NAMALWA (cell line): ENCODE data around the gene SIGLEC12.

Experiments
- DNase-seq: peaks from one replicate; pipeline ENCODE4 v3.0.0-alpha.2; 2015; ENCODE audit warnings: low spot score

Gene SIGLEC12

DNA sequence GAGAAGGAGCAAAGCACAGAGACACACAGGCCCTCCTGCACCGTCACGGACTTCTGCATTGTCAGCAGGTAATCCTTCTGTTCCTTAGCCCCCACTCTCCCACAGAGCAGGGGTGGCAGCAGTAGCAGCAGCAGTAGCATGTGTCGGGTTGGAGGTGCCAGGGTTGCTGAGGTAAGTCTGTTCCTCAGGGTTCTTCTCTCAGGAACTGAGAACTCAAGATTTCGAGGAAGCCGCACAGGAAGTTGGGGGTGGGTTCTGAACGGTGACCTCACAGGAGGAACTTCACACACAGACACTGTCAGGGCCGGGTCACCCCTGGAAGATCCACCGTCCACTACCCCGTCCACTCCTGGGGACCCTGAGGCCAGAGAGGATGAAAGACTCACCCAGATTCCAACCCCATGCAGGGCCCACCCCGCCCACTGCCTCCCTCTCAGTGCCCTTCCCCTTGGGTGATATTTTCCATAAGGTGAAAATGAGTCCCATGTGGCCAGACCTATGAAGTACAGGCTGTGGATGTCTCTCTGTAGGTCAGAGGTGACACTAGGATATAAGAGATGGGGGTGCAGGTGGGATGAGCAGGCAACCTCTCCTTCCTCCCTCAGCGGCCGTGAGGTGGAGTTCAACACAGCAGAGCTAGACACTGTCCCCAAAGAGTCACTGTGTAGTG, at the start of gene SIGLEC12:
TSS of gene SIGLEC12 (minus strand) at position 207 of the 670 bp plus-strand sequence. CDS start at position 140, 67 bp downstream.
- DNase-seq = no peak

DNA sequence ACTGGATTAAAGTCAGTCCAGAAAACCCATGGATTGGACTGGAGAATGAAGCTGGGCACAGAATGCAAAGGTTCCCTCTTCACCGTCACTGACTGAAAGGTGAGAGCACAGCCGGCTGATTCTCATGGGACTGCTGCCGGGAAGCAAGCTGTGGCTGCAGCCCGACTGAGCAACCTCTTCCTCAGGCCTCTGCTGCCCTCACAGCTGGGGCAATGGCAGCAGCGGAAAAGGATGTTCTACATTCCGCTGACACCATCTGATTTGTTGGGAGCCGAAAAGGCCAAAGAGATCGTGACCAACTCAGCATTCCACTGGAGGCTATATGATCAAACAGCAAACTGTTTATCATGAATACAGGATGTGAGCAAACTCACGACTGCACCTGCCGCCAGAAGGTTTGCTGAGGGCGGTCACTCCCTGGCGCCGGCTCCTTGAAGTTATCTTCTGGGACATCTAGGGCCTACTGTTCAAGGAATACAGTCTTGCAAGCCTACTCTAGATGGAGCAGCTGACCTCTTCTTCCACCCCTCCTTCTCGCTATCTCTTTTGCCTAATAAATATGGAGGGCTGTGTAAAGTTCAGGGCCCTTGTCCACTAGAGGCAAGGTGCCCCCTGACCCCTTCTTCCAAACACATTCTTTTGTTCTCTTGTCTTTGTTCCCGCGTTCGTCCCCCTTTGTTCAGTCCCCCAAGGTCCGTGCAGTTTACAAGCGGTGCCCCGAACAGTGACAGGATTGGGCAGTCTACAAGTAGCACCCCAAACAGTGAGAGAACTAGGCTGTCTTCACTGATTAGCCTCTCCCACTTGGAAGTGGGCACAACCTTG, 49.5 kb upstream of the SIGLEC12 start:
- DNase-seq = no peak

DNA sequence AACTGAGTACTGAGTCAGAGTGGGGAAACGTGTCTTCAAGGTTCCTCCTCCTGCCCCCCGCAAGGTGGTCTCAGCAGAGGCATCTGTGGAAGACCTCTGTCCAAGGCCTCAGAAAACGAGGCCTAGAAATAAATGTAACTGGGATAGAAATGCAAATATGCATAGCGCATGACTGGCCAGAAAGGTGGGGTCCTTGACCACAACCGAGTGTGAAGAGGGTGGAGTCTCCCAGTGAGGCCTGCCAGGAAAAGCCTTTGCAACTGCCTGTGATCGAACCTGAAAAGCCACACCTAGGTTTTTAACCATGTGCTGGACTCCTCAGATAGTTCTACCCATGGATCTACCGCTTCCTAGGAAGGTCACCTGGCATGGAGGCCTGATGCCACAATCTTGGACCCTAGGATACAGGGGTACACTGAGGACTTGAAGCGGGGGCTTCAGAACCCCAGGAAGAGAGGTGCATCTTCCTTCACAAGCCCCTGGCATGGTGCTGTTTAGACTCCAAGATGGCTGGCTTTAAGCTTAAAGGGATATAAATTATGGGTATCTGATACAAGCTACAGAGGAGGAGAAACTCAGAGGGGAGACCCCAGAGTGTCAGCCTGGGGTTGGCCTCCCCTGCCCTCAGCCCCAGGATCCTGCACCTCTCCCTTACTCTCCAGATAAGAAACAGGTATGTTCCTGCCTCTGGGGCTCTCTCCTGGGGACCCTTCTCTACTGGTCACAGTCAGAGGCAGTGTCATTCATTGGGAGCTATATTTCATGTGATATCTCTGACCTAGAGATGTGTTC, 48.1 kb upstream of the SIGLEC12 start:
- DNase-seq = no peak

DNA sequence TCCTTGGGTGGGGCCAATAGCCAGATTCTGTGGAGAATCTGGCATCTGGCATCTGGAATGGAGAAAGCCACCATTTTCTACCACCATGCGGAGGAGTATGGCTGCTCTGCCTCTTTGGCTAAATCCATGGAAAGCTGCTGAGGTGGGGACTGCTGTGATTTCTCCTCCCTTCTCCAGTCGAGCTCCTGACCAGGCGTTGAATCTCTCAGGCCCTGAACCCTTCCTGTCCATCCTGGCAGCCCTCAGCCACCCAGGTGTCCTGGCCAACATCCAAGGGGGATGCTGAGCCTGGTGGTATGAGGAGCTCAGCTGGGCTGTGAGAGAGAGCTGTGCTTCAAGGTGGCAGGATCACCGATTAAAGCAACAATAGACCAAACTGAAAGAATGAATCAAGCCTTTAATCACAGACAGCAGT, 47.3 kb upstream of the SIGLEC12 start:
- DNase-seq = no peak

DNA sequence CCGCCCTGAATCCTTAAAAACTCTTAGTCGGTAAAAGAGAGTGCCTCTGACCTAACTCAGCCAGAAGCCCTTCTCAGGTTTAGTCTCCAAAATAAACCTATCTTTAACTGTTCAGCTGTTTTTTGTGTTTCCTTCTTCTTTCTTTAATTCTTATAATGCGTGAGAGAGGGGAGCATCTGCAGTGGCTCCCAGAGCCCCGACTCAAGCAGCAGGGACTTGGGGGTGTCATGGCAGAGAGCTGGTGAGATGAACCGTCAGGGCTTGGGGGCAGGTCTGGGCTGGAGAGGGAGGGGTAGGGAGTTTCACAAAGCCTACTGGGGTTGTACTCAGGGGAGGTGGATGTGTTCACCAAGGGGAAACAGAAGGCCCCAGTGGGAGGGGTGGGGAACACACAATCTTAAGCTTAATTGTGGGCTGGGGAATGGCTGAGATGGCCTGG, 46.6 kb upstream of the SIGLEC12 start:
- no peak for DNase-seq

DNA sequence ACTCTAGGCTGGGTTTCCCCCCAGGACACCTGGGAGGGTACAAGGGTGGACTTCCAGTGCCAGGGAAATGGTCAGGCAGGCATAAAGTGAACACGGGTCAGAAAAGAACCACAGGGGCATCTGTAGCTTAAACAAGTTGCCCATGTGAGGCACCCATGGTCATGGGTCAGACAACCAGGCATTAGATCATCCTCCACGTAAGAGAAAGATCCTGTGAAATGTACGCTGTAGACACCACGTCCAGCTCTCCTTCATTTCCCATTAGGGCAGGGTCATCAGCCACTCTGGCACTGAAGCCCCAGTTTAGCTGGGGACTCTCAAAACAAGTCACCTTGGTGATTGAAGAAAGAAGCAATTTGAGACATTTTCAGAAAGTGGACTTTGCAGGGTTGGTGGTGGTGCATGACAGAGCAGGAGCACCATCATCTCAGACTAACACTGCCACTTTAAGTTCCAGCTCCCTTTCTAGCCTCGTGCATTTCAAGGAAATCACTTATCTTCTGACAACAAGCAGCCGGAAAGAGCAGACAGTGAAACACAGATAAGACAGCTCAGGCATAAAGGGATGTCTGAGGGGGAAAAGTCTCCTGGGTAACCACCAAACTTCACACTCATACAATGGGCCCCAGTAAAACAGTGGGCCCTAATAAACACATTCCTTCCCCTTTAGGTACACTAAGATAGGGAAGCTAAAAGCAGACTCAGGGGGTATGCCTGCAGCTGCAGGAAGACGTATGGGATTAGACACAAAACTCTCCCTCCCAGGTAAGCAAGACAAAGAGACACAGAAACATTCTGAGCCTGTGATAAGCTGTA, 46.0 kb upstream of the SIGLEC12 start:
- no peak for DNase-seq

DNA sequence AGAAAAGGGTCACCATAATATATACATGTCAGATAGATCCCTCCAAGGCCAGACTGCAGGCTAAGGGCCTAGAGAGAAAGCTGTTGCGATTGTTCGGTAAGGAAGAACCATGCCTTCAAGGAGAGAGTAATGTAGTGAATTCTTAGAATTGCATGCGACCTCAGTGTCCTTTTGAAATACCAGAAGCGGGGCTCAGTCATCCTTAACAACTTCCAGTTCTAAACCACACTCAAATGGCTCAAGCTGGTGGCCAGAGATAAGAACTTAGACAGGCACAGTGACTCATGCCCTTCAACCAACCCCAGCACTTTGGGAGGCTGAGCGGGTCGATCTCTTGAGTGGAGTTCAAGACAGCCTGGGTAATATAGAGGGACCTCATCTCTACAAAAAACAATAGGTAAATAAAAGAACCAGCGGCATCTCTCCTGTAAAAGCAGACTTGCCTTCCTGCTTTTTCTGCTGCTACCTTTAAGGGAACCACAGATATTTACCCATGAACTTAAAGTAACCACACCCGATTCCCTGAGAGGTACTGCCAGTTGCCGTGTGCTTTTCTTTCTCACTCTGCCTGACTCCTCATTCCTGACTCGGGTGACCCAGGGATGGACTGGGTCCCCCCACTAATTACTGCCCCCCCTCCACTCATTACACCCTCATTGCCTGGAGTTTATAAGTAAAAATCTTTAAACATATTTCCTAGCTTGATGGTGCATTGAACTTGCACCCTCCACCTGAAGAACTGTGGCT, 45.2 kb upstream of the SIGLEC12 start:
- DNase-seq = no peak

DNA sequence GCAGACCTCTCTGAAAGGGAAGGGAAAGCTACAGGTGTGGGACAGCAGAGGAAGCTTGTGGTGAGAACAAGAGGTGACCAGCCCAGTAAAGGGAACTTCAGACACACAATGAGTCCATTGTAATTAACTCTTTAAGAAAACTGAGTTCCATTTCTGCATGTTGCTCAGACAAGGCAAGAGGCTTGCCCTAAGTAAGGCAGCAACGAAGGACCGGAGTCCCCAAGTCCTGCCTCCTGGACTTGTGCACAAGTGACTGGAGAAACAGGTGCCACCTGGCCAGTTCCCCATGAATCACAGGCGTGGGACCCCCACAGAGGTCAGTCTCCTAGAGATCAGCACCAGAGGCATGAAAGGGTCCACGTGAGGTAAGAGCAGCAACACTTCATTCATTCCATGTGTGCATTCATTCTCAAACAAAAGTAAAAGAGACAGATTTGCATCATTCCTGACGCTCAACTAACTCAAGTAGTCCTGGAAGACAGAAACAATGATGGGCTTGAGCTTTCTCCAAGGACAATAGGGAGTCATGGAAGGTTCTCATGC, 44.6 kb upstream of the SIGLEC12 start:
- no peak for DNase-seq

DNA sequence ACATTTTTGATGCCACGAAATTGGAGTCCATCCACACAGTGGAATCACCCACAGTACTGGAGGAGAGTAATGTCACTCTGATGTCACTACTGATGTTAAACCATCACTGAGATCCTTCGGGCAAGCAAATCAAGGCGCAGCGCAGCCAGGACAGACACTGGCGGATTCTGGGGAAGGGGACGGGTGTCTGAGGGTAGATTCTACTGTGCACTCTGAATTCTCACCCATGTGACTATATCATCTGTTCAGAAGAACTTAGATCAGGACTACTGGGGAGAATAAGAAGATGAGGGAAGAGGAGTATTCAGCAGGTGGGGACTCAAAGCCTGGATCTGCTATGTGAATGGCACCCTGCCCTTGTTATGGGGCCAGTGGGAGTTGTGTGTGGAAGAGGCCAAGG, 42.4 kb upstream of the SIGLEC12 start:
- no peak for DNase-seq

DNA sequence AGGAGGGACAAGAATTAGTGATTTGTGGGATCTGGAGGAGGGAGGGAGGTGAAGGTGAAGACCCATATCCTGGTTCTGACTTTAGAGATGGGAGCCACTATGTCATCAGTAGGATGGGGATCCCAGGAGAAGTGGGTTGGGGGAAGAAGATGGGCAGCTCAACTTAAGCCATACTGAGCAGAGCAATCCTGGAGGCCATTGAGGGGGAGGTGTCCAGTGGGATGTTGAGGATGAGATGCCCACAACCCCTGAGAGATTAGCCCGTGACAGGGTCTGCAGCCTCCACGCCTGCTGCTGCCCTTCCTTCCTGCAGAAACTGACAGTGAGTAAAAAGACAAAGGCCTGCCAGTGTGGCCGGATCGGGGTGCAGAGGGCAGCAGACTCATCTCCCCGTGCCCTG, 41.1 kb upstream of the SIGLEC12 start:
- no peak for DNase-seq

DNA sequence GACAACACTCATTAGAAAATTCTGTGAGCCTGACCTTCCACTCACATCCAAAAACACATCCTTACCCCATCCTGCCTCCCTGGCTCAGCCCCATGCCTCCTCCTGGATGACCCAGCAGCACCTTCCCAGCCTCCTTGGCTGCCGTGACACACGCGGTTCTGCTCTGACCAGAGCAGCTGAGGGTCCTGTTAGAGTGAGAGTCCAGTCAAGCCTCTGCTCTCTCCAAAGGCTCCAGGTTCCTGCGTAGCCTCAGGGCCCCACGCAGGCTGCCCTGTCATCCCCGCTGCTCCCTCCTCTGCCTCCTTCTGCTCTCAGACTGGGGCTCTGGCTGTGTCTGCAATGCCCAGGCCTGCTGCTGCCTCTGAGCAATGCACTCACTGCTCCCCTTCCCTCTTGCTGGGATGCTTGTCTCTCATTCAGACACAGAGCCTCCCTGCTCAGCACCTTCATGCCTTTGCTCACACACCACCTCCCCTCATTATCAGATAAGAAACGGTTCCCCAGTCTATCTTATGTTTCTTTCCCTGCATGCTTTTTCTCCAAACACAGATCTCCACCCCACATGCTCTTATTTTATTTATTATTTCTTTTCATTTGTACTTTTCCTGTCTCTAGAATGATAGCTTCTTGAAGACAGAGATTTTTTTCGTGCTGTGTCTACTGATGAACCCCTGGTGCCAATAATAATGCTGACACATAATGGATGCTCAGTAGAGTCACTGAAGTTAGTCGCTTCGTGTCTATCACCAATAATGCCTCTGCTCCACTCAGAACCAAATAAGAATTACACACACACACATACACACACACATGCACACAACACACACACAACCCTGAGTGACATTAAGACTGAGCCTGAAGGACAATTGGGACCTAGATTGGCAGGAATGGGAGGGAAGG, 40.1 kb upstream of the SIGLEC12 start:
- DNase-seq = no peak

DNA sequence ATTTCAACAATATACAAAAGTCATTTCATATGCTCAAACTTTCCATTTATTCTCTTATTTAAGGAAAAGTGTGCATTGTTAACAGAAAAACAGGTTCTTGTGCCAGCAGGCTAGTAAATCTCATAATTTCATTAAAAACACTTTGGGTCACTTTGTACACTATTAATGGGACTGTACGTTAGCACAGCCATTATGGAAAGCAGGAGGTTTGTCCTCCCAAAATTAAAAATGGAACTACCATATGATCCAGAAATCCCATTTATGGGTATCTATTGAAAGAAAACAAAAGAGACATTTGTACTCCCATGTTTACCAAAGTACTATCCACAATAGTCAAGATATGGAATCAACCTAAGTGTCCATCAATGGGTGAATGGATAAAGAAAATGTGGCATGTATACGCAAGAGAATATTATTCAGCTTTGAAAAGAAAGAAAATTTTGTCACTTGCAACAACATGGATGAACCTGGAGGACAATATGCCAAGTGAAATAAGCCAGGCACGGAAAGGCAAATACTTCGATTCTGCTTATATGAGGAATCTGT, 38.3 kb upstream of the SIGLEC12 start:
- DNase-seq = no peak

DNA sequence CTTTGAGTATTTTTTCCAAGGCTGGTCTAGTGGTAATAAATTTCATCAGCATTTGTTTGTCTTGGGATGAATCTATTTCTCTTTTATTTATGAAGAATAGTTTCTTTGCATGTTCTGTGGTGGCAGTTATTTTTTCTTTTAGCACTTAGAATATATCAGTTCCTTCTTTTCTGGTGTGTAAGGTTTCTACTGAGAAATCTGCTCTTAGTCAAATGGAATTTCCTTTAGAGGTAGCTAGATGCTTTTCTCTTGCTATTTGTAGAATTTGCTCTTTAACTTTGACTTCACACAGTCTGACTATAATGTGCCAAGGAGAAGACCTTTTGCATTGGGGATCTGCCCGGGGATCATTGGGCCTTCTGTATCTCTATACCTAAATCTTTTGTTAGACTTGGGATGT, 33.9 kb upstream of the SIGLEC12 start:
- DNase-seq = no peak

DNA sequence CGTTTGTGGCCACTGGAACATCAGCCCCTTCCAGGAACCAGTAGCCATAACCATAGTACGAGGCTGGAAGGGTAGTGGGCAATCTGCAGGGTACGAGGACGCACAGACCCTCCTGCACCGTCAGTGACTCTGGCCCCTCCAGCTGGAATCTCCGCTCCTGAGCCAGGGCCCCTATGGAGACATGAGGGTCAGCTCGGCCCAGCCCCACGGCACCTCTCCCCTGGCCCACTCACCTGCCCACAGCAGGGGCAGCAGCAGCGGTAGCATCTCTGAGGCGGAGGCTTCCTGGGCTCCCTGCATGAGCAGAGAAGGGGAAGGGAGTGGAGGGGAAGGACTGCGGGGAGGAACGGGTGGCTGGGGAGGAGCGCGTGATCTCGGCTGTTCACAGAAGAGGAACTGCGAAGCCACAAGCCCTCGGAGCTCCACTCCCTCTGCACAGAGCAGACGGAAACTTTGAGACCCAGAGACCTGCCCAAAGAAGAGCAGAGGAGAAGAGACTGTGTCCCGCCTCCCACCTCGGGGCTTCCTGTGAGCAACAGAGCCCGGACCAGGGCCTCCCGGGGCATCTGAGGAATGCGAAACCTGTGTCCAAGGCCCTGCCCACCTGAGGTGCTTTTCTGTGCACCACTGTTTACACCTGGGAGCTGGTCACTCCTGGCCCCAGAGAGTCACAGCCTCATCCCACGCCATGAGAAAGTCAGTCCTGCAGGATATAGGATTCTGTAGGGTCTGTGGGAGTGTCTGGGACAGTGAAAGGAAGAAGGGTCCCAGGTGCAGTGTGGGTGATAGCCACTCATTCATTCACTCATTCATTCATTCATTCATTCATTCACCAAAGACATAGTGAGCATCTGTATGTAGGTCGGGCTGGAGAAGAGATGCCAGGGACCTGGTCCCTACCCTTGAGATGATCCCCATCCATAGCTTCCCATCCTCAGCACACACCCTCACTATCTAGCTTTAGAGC, 30.0 kb upstream of the SIGLEC12 start, which contains the start of gene SIGLEC6:
TSS of gene SIGLEC6 (minus strand) at position 322 of the 967 bp plus-strand sequence. CDS start at position 300, 22 bp downstream.
- no peak for DNase-seq

DNA sequence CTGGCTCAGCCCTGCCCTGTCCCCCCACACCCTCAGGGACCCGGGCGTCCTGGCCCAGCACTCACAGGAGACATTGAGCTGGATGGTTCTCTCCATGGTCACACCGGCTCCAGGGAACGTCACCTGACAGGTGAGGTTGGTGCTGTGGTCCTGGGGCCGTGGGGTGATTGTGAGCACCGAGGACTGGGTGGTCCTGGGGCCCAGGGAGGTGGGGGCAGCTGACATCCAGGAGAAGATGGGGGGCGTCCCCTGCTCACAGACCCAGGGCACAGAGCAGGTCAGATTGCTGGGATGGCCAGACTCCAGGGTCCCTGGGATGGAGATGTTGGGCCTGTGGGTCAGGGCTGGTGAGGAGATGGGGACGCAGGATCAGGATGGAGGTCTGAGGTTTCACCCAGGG, 29.0 kb upstream of the SIGLEC12 start:
- no peak for DNase-seq

DNA sequence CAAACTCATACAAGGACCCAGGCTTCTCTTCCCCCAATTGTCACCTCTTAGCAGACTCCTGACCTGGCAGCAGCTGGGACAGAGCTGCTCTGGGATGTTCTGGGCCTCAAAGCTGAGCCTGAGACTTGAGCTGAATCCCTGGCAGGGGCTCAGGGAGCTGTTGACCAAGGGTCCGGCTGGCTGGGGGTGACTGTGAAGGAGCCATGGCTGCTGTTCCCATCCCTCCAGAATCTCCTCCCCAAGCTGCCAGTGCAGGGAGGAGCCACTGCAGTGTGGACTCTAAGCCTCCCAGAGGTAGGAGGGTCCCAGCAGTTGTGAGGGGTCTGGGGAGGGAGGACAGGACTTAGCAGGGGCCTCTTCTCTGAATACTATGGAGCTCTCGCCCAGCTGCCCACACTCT, 27.7 kb upstream of the SIGLEC12 start:
- no peak for DNase-seq

DNA sequence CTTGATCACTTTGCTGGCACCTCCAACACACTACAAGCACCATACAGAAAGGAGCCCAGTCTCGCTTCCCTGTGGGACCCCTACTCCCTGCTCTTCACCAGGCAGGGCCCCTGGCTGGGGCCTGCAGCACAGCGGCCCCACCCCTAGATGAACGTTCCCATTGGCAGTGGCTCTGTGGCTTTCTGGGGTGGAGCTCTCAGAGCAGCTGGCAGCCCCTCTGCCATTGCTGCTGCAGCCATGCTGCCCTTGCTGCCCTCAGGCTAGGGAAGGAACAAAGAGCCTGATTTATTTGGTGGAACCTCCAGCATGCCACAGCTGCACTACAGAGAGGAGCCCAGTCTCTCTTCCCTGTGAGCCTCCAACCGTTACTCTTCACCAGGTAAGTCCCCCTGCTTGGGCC, 24.1 kb upstream of the SIGLEC12 start:
- DNase-seq = no peak

DNA sequence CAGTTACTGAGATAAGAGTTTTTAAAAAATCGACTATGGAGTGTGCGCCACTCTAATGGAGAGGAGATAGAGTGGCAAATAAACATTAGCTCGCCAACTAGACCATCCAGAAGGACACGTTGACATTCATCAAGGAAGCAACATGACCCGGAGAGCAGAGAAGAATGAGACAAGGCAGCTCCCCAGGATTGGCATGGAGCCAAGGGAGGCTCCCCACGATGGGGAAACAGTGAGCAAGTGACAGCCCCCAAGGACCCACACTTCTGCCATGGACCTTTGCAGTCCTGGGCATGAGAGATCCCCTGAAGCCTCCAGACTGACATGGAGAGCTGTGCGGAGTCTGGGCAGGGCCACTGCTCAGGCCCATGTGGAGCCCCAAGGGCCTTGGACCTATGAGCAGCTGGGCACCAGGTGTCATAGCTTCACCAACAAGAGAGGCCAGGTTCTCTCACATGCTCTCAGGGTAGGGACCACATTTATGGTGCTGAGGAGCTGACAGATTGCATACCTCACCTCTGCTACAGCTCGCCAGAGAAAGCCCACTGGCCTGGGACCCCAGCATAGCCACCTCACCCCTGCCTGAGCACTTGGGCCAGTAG, 23.2 kb upstream of the SIGLEC12 start:
- no peak for DNase-seq
